Pancreas (tissue), 10 donors: ENCODE data around the gene DOK5. TPM values are rescaled to one million over a fixed set of nuclear protein-coding genes. Genes with fewer than 3 reads are reported as not detected.
"Not testable (repeated sequence)": the region's sequence is repeated elsewhere in the genome, so short reads cannot be mapped to it uniquely, and the experiment has no call there.

ENCODE experiments used
- ATAC-seq, 4 donors: fragments of 200-7000 bp; cut with Tn5 transposase; one replicate each; pipeline versions ENCODE4 v1.8.0 to v1.9.1; 2020; ENCODE audit warnings: mild to moderate bottlenecking in 4 of 4, moderate library complexity in 4 of 4
- DNase-seq, 6 donors: peaks; one replicate each; pipeline ENCODE4 v3.0.0-alpha.2; 2020
- FAIRE-seq: peaks from 2 replicates; lab custom pipeline; 2012; peaks lifted over from hg19 to GRCh38; lab: Jason Lieb, UNC
- H3K27ac ChIP-seq, 4 donors: fragments of 200-600 bp; sonication (generic); 1 replicate in 3 of 4; 2 replicates in 1 of 4; pipeline versions ENCODE4 v1.5.0 to v1.8.0; 2020
- H3K27me3 ChIP-seq, 4 donors: fragments of 200-600 bp; one replicate each; pipeline ENCODE4 v1.8.0; 2021
- H3K36me3 ChIP-seq, 3 donors: fragments of 200-600 bp; sonication (generic) in 1 of 3; one replicate each; pipeline versions ENCODE4 v1.5.0 to v1.8.0; 2020 to 2021
- H3K4me1 ChIP-seq, 3 donors: fragments of 200-600 bp; one replicate each; pipeline ENCODE4 v1.8.0; 2021
- H3K4me3 ChIP-seq, 4 donors: fragments of 200-600 bp; sonication (generic) in 2 of 4; one replicate each; pipeline versions ENCODE4 v1.5.0 to v1.8.0; 2020 to 2021
- H3K9me3 ChIP-seq, 4 donors: fragments of 200-600 bp; one replicate each; pipeline ENCODE4 v1.8.0; 2021
- WGBS, 2 donors: extraction: QIAGEN DNeasy Blood & Tissue Kit; methylation state at CpG; one replicate each; pipeline ENCODE4 v1.1.7; 2013; 5-methylcytosine and 5-hydroxymethylcytosine counted together
- intact Hi-C, 3 donors: fragments of 100-400 bp; cut with DNase I; formaldehyde crosslinking; loops; one replicate each; pipeline versions ENCODE4 v1.11.1 to v1.14.2; 2022
- polyA plus RNA-seq, 2 donors: library from polyadenylated mRNA; stranded (reverse); fragments of 200-250 nt; gene quantifications; one replicate each; pipeline ENCODE4 v1.2.3, GENCODE V29; 2013
- total RNA-seq, 6 donors: library from RNA; stranded (reverse); fragmentation: NEBNext Ultra II Directional in 4 of 6; extraction: Animal tissue kit (Norgen Biotek cat#: 25700) in 4 of 6; gene quantifications; one replicate each; pipeline versions ENCODE4 v1.2.1 to v1.2.4, GENCODE V29; 2021 to 2023
- TF ChIP-seq, protein P1 (sequence below), 4 donors: fragments of 200-600 bp; sonication (generic) in 3 of 4; IDR thresholded peaks; one replicate each; pipeline versions ENCODE4 v1.5.0 to v1.8.0; 2021; ENCODE audit warnings: antibody characterized with exemption in 4 of 4
- donor health status: healthy with polysubstance abuse.
- donor health status: DM: no; HTN: no; CAD: no; lungs with moderate emphysema.
- donor health status: DM: no; HTN: no; CAD: no.
- donor health status: control.
- donor health status: control.
- donor health status: Bipolar disorder and iron deficiency.
- donor health status: DM: yes; HTN: yes; CAD: no.
- donor health status: DM: no; HTN: no; CAD: no.
- donor health status: DM: no; HTN: no; CAD: no.
- donor health status: DM: yes; HTN: yes; CAD: no.

Gene DOK5
- total and polyA plus RNA-seq, 8 donors: 0.24 to 1.2 (median 0.51) TPM

DNA sequence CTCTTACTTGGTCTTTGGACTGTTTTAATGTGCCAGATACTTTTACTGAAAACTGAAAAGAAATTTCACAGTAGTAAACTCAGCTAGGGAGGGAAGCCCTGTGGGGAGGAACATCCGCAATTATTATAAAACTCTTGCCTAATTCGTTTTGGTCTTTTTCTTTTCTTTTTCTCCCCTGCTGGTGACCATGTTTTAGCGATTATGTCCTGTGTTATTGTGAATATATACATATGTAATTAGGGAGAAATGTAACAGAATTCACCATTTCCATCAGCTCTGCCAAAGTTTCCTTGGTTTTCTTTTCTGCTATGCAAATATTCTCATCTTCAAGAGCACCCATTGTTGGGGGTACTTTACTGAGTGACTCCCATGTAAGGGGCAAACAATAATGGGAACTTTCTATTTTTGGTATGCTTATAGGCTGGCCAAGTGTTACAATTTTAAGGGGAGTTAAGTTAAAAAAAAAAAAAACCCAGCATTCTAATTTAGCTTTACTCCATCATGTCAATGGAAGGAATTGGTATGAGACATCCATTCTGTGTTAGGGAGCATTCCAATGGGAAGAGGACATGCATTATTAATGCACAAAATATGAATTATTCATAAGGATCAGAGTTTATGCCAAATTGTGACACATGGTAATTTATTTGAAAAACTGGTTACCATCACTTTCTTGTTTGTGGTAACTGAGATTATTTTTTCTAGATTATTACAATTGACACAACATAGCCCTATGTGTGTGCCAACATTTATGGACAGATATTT is 2.0 kb downstream of the DOK5 start:
- peaks cover 0 to 4% (median 0%) of the 10 kb centered on the region in 3 donors for H3K4me1 ChIP-seq
- TF ChIP-seq, protein P1, sequence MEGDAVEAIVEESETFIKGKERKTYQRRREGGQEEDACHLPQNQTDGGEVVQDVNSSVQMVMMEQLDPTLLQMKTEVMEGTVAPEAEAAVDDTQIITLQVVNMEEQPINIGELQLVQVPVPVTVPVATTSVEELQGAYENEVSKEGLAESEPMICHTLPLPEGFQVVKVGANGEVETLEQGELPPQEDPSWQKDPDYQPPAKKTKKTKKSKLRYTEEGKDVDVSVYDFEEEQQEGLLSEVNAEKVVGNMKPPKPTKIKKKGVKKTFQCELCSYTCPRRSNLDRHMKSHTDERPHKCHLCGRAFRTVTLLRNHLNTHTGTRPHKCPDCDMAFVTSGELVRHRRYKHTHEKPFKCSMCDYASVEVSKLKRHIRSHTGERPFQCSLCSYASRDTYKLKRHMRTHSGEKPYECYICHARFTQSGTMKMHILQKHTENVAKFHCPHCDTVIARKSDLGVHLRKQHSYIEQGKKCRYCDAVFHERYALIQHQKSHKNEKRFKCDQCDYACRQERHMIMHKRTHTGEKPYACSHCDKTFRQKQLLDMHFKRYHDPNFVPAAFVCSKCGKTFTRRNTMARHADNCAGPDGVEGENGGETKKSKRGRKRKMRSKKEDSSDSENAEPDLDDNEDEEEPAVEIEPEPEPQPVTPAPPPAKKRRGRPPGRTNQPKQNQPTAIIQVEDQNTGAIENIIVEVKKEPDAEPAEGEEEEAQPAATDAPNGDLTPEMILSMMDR (IDR thresholded peaks at IDR 0.05): no peak
- H3K27ac ChIP-seq: no peak overlapping the region
- H3K4me3 ChIP-seq: no peak overlapping the region
- H3K9me3 ChIP-seq: no peaks in the 10 kb centered on the region
- intact Hi-C loops: no loop called here
- WGBS, 2 donors: 26 to 39% methylated on average over 3 of the region's 3 CpGs
- H3K27me3 ChIP-seq: peaks cover 0 to 42% (median 11%) of the 10 kb centered on the region in 4 donors
- no peaks in the 10 kb centered on the region for H3K36me3 ChIP-seq
- no peak for DNase-seq
- no peak for ATAC-seq
- no peak for FAIRE-seq

- no peak overlapping the region for H3K4me3 ChIP-seq
- no peaks in the 10 kb centered on the region for H3K36me3 ChIP-seq
- intact Hi-C loops: no loop called here
- no peaks in the 10 kb centered on the region for H3K9me3 ChIP-seq
- H3K27ac ChIP-seq: no peak overlapping the region
- FAIRE-seq (no peak), ATAC-seq (no peak), DNase-seq (no peak)
- TF ChIP-seq, protein P1 (IDR thresholded peaks at IDR 0.05): no peak
- peaks cover 0 to 42% (median 11%) of the 10 kb centered on the region in 4 donors for H3K27me3 ChIP-seq
- H3K4me1 ChIP-seq: peaks cover 0 to 4% (median 0%) of the 10 kb centered on the region in 3 donors
- WGBS, 2 donors: 28 to 30% methylated on average over 9 of the region's 9 CpGs
Measured at GRCh38 chr20:54479138-54479906, 3.9 kb downstream of the DOK5 start.

DNA sequence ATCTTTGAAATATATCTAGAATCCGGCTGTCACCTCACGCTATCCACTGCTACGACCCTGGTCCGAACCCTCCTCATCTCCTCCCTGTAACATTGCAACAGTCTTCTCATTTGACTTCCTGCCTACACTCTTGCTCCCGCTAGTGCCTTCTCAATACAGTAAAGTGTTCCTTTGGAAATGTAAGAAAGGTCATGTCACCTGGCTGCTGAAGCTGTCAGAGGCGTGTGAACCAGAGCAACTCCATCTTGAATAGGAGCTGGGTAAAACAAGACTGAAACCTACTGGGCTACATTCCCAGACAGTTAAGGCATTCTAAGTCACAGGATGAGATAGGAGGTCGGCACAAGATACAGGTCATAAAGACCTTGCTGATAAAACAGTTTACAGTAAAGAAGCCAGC is 4.5 kb downstream of the DOK5 start:
- WGBS, 2 donors: 66 to 68% methylated on average over 7 of the region's 7 CpGs

GRCh38 chr20:54481442-54481841 is 6.0 kb downstream of the DOK5 start:
- FAIRE-seq: no peak

More for the DNA sequence above, 4.5 kb downstream of the DOK5 start:
- H3K9me3 ChIP-seq, DNase-seq, intact Hi-C loops, H3K27ac ChIP-seq, H3K4me3 ChIP-seq, H3K4me1 ChIP-seq, FAIRE-seq, ATAC-seq, H3K36me3 ChIP-seq: not testable (repeated sequence)
- H3K27me3 ChIP-seq: peaks cover 0 to 42% (median 11%) of the 10 kb centered on the region in 4 donors

DNA sequence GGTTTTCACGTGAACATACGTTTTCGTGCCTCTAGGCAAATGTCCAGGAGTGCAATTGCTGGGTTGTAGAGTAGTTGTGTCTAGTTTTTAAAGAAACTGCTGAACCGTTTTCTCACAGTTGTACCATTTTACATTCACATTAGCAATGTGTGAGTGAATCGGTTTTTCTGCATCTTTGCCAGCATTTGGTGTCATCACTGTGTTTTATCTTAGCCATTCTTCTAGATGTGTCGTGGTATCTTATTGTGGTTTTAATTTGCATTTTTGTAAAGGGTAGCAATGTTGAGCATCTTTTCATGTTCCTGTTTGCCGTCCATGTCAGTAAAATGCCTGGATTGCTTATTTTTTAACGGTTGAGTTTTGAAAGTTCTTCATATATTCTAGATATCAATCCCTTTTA is 10.2 kb downstream of the DOK5 start:
- Histone ChIP-seq H3K4me3 (no peak overlapping the region), H3K4me1 (no peaks in the 10 kb centered on the region), H3K27ac (no peak overlapping the region), H3K36me3 (no peaks in the 10 kb centered on the region), H3K27me3 (peaks cover 0 to under 1% (median 0%) of the 10 kb centered on the region in 4 donors), H3K9me3 (no peaks in the 10 kb centered on the region)
- DNase-seq: no peak
- WGBS, 2 donors: 65 to 80% methylated on average over 8 of the region's 8 CpGs
- FAIRE-seq: no peak
- intact Hi-C loops: no loop called here
- ATAC-seq: no peak
- TF ChIP-seq, protein P1 (IDR thresholded peaks at IDR 0.05): no peak

More at GRCh38 chr20:54481442-54481841, 6.0 kb downstream of the DOK5 start:
- Histone ChIP-seq H3K9me3 (no peaks in the 10 kb centered on the region), H3K4me3 (no peak overlapping the region), H3K36me3 (no peaks in the 10 kb centered on the region), H3K4me1 (peaks cover 0 to 2% (median 0%) of the 10 kb centered on the region in 3 donors), H3K27me3 (peaks cover 0 to 40% (median 11%) of the 10 kb centered on the region in 4 donors), H3K27ac (no peak overlapping the region)
- TF ChIP-seq, protein P1 (IDR thresholded peaks at IDR 0.05): no peak
- intact Hi-C loops: no loop called here
- 84 to 92% methylated on average over 4 of the region's 4 CpGs for WGBS, 2 donors
- ATAC-seq: no peak
- DNase-seq: no peak
